Activated naive CD4-positive, alpha-beta T cell (primary cell): ENCODE measurements around the gene SYCP3.
A peak's percentile ranks its signal among the peaks of the same experiment; 100 is the strongest.
"Not testable (repeated sequence)": the region's sequence is repeated elsewhere in the genome, so short reads cannot be mapped to it uniquely, and the experiment has no call there.

Experiments used
- DNase-seq, 4 experiments: peaks; one replicate each; lab custom pipeline; 2025; lab: John Stamatoyannopoulos, UW

The SYCP3 gene

DNA sequence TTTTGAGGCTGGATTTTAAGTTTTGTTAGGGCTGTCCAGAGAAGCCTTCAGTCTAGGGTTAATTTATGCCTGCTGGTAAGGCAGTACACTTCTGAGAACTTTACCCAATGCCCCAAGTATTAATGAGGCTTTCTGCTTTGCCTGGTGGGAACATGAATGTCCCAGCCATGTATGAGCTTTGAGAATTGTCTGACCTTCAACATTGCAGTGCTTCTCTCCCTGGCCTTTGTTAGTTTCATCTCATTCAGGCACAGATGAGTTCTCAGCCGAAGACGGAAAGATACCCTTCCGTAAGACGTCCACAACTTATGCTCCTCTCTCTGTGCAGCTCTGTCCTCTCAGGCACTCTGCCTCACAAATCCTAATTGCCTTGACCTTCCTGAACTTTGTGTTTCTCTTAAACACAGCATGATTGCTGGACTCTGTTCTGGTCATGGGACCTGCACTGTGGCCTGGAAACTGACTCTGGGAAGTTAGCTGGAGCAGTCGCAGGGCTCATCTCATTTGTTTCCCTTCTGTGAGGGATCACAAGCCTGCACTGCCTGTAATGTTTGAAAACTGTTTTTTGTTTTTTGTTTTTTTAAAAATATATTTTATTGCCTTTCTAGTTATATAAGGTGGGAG, 26.1 kb downstream of the SYCP3 start:
- DNase-seq = no peak

DNA sequence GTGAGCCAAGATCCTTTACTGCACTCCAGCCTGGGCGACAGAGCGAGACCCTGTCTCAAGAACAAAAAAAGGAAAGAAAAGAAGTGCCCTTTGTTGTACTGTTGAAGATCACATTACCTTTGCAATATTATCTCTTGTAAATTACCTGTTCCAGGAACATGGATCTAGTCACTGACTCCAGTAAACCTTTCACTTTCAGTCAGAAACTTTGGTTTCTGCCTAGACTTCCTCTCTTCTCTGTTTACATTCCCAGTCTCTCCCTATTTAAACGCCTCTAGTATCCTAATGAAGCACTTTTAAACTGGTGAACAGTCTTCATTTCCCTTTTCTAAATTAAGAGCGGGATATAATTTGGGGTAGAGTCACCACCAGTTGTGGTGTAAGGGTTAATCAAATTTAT, 29.0 kb downstream of the SYCP3 start:
- no peak for DNase-seq

DNA sequence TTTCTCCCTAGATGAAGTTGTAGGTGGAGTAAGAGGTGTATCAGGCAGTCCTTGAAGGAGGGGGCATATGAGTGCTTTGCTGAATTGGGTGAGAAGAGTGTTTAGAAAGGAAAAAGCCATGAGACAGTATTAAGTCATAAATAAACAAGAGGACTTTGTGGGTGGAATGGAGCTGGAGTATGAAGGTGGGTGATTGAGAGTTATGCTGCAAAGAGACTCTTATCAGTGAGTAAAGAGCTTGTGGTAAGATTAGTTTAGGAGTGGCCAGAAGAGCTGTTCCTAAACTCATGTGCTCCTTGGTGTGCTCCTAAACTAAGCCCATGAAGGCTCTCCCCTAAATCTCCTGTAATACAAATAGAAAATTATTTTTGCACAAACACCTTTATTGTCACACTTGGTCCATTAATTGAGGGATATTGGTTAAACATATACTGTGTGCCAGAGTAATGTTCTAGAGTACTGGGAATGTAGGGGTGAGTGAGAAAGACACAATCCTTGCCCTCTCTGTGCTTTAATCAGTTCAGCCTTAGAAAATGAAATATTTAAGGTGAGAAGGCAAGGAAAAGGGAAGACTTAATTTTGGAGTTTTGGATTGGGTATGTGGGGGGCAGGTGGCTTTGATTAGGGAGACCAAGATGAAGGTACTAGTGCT, 32.0 kb downstream of the SYCP3 start:
- DNase-seq = no peak

DNA sequence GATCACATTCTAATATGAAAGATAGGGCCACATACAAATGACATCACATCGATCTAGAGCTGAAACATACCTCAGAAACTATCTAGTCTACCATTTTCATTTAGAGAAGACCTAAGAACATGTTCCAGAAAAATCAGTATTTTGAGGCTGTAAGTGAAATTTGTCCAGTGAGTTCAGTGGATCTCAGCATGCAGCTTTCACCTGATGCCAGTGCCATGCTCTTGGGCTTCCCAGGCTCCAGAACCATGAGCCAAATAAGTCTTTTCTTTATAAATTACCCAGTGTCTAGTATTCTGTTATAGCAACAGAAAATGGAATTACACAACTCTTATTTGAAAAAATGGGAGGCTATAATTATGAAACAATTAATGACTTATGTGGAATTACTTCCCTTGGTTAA, 32.9 kb downstream of the SYCP3 start:
- DNase-seq = no peak

DNA sequence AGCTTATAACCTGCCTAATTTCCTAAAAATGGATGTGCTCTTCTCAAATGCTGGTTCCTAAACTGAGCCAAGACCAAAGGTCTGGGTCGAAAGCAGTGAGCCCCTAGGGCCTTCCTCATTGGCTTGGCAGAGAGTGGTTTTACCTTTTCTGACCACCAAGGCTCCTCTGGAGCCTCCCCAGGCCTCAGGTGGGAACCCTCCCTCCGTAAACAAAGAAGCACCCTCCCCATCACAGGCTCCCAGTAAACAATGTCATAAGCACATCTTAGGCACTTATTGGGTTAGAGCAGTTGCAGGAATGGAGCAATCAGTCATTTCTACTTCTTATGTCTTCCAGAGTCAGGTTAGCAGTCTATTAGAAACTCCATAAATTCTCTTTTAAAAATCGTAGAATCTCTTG, 35.8 kb downstream of the SYCP3 start:
- no peak for DNase-seq

DNA sequence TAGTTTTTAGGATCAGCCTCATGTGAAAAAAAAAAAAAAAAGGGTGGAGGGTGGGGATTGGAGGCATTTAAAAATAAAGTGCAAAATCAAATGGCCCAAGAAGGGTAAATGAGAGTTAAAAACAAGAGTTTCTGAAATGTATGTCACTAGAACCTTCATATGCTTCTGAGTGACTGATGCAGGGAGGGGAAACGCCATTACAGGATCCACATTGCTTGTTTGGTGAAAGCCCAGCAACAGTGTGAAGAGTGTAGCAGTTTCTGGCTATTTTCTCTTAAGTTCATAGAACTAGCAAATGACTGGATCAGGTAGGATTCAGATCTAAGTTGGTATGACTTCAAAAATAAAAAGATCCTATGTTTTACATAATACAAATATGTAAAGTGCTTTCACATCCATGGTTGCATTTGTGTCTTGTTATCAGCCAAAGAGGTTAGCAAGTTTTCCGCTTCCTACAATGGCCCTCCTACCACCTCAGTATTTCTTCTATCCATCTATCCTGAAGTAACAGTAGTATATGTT, 38.9 kb downstream of the SYCP3 start:
- DNase-seq = no peak

DNA sequence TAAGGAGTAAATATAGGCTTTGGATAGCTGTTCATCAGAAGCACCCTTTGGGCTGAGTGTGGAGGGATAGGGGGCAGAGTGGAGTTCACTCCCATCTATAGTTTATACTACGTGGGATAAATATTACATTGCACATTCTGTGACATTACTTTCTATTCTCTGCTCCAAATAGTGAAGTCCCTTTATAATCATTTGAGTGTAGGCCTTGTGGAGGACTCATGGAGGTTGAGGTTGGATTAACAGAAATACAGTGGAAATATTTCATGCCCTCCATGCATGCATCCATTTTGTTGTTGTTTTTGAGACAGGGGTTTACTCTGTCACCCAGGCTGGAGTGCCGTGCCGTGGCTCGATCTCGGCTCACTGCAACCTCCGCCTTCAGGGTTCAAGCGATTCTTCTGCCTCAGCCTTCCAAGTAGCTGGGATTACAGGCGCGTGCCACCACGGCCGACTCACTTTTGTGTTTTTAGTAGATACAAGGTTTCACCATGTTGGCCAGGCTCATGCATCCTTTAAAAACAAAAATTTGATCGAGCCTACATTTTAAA, 40.4 kb downstream of the SYCP3 start:
- DNase-seq = no peak

DNA sequence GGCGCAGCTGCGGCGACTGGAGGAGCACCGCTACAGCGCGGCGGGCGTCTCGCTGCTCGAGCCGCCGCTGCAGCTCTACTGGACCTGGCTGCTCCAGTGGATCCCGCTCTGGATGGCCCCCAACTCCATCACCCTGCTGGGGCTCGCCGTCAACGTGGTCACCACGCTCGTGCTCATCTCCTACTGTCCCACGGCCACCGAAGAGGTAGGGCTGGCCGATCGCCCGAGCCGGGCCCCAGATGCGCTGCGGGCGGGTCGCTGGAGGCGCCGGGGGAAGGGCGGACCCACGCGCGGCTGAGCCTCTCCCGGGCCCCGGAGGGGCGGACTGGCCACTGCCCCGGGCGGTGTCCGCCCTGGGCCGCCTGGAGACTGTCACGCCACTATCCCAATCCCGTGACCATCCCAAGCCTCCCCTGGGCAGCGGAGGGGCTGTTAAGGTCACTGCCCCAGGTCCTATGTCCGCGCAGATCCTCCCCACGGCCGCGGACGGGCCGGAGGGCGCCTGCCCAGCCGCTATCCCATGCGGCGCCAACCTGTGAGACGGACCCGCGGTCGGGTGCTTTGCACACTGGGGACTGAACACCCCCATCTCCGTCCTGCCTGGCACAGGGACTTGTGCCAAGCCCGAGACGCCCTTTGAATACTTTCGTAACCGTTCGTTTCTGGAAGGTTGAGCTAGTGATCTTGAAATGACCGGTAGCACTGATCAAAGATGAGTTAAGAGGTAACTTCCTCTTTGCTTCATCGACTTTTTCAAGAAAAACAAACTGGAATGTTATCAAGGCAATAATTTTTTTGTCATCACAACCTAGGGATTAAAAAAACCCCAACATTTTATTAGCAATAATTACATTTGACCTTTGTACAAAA, 41.1 kb downstream of the SYCP3 start:
- peak in 1 of 4 experiments; percentile 28 for DNase-seq

DNA sequence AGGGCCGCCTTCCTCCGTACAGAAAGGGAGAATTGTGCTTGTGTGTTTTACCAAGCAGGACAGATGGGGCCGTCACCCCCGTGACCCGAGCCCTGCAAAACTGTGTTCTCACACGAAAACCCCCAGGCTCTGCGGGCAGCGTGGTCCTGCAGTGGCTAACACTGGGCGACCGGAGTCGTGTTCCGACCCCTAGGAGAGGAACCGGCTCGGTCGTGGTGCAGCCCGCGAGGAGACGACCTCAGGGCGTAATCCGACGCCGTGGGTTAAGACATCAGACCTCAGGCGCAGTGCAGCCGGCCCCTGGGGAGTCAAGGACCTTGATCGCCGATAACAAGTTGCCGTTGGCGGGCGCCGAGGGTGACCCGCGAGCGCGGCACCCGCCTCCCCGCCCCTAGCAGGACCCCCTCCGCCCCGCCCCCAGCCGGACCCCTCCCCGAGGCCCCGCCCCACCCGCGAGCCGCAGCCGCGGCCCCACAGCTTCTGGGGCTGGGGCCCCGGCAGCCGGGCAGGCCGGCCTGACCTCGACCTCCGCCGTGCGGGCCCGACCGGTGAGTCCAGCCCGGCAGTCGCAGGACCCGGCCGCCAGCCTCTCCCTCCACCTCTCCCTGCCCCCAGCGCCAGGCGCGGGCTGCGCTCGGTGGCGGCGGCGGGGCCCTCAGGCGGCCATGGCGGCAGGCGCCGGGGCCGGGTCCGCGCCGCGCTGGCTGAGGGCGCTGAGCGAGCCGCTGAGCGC, 41.9 kb downstream of the SYCP3 start, which contains the start of gene CHPT1:
TSS of gene CHPT1 (plus strand) at position 444 of the 733 bp plus-strand sequence. CDS start at position 666, 222 bp downstream.
- DNase-seq = peak; percentile 5 to 55 (median 38)

DNA sequence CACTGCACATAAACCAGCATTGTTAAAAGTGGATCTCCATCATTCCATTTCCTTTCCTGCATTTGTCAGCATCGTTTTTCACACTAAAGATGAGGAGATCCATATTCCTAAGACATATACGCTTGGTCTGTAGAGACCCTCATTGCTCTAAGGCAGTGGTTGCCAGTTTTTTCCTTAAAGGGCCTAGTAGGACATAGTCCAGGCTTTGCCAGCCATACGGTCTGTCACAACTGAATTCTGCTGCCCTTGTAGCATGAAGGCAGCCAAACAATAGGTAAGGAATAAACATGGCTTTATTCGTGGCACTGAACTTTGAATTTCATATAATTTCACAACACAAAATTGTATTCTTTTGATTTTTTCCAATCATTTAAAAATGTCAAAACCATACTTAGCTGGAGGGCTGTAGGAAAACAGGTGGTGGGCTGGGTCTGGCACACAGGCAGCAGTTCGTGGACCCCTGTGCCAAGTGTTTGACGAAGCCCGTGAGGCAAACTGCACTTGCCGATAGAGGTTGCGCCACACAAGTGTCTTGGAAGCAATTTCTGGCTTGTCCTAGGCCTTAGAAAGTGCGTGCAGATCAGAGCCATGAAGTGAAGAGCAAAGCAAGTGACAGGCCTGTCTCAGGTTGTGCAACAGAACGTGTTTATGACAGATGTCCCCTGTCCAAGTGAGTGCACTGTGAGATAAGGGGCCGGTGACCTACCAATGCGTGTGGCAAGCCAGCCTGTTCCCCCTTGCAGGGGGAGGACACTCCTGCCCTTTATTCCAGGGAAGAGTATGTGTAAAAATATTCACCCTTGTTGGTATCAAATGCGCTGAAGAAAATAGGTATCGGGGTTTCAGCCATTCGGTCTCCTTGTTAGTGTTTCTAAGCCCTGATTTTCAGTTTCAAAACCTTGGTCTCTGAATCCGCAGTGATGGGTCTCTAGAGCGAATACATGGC, 42.7 kb downstream of the SYCP3 start:
- DNase-seq = no peak

DNA sequence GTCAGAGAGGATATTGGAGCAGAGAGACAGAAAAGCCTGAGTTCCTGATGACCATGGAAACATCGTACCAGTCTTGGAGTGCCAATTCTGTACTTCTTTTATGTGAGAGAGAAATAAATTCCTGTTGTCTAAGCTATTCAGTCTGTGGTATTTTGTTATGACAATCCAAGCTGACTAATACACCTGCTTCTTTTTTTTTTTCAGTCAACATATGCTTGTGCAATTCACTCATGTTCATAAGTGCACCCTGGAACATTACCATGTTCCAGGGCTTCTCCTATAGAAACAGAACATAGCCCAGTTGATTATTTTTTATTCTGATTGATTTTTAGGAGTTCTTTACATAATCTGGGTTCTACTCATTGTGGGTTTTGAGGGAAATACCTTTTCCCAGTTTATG, 43.6 kb downstream of the SYCP3 start:
- no peak for DNase-seq

DNA sequence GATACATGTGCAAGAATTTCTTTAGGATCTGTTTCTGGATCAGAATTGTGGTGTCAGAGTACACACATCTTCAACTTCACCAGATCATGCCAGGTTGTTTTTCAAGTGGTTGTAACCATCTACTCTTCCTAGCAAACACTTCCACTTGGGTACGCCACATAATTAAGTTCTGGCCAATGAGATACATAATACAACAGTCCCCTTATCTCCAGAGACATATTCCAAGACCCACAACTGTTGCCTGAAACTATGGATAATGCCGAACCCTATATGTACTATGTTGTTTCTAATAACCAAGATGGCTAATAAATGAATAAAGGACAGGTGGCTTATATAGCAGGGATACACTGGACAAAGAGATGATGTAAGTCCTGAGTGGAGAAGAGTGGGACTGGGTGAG, 44.3 kb downstream of the SYCP3 start:
- no peak for DNase-seq

DNA sequence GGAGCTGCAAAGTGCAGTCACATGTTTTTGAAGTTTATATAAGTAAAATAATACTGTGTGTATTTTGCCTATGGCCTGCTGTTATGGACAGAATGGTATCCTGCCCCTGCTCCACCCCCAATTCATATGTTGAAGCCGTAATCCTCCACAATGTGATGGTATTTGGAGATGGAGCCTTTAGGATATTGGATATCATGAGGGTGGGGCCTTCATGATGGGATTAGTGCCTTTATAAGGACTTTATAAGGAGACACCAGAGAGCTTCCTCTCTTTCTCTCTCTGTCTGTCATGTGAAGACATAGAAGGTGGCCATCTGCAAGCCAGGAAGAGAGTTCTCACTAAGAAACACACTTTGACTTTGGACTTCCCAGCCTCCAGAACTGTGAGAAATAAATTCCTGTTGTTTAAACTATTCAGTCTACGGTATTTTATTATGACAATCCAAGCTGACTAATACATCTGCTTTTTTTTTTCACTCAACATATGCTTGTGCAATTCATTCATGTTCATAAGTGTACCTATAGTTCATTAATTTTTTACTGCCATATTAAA, 44.9 kb downstream of the SYCP3 start:
- DNase-seq = no peak

DNA sequence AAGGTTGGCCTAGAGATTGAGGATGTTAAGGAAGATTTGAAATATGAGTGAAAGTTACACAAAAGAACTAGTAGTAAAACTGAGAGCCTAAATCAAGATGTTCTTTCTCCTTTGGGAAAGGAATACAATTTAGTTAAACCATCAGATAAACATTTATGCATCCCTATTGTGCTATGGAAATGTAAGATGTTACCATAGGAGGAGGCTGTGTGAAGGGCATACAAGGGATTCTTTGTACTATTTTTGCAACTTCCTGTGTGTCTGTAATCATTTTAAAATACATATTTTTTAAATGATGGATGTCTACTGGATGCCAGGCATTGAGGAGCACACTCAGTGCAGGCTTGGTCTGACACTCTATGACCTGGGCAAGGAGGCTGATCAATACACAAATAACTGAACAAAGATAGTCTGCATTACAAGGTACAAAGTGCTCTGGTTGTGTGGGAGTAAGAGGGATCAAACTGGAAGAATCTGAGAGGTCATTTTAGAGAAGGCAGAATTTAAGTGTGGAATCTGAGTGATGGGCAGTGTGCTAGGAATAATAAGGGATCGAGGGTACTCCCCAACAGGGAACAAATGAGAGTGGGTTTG, 47.7 kb downstream of the SYCP3 start:
- DNase-seq = no peak

DNA sequence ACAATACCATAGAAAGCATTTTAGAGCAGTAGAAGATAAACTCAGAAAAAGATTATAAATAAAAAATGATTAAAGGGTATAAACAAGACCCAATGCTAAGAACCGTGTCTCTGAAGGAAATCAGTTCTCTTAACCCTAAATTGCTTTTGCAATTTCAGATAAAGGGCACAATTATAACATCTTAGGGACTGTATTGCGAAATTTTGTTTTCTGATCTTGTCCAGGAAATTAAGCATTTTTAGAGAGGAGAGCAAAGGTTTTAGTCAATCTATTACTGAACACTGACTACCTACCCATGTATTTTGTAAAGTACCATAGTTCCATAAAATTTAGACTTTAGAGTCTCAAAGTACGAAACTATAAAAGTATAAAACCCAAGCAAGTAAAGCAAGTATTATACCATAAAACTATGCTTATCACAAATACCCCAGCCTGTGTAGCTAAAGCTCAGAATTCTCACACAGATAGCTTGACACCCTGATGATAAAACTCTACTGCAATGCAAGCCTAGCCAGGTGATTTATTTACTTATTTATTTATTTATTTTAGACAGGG, 48.6 kb downstream of the SYCP3 start:
- no peak for DNase-seq

DNA sequence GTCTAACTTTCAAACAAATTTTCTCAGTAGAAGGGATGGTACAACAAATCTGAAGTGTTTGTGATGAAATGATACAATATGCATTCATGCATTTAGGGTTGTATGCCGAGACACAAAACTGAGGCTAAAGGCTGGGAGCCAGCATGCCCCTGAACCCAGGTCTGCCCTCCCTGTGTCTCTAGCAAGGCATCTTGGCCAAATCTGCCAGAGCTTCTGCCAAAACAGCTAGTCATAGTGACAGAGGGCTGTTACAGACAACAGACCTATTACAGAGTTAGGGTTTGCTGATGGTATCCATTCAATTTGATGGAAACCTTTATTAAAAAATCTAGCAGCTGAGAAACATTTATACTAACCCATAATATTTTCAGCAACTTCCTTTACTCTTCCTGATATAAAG, 53.1 kb downstream of the SYCP3 start:
- no peak for DNase-seq

DNA sequence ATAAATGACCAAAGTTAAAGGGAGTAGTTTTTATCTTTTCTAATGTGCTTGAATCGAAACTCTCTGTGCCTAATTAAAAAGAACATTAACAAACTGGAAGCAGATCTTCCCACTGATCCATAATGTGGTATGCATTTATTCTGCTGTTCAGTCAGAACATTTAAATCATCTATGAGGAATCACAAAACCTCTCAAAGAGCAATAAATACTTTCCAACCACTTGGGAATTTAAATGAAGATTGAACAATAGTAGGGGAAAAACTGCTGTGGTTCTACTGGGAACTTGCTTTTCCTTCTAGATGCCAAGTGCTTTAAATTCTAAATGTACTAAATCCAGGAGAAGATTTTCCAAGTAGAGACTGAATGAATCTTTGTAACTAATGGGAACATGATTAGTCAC, 54.2 kb downstream of the SYCP3 start:
- DNase-seq = no peak

DNA sequence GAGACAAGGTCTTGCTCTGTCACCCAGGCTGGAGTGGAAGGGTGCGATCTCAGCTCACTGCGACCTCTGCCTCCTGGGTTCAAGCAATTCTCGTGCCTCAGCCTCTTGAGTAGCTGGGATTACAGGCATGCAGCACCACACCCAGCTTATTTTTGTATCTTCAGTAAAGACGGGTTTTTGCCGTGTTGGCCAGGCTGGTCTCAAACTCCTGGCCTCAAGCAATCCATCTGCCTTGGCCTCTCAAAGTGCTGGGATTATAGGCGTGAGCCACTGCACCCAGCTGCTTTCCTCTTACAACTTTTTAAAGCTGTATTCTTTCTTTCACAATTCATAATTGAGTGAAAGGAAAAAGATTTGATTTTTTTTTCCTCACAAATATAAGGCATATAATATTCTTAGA, 57.6 kb downstream of the SYCP3 start:
- DNase-seq = not testable (repeated sequence)

DNA sequence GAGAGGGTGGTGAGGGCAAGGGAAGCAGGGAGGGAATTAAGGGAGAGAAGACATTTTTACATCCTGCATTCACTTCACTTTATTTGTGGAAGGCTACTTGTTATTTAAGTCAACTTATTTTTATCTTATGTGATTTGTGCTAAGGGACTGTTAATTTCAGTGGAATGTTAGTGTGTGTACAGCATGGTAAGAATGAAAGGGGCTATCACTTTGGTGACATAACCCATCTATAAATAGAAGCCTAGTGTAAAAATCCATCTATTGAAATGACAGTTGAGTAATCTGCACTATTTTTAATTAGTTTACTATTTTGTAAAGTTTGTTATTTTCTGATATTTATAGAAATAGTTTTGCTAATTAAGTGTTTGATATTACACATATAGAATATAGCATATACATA, 58.6 kb downstream of the SYCP3 start:
- DNase-seq = no peak

DNA sequence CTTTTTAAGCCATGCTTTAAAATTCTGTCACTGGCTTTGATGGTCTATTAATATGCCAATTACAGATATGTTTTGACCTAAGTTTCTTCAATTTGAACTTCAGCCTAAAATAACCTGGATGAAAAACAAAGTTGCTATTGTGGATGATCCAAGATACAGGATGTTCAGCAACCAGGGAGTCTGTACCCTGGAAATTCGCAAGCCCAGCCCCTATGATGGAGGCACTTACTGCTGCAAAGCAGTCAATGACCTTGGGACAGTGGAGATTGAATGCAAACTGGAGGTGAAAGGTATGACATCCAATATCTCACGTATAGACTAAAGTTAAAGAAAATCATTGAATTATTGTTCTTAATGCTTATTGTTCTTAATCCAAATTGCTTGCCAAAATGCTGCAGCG, 59.0 kb downstream of the SYCP3 start:
- no peak for DNase-seq
